Ureter (tissue), 1 donor: ENCODE data around the gene DCP1B. TPM values are rescaled to one million over a fixed set of nuclear protein-coding genes. Genes with fewer than 3 reads are reported as not detected.
A peak's percentile ranks its signal among the peaks of the same experiment; 100 is the strongest.
"Not testable (repeated sequence)": the region's sequence is repeated elsewhere in the genome, so short reads cannot be mapped to it uniquely, and the experiment has no call there.

Experiments
- DNase-seq: peaks from one replicate; pipeline ENCODE4 v3.0.0-alpha.2; 2020; ENCODE audit warnings: low spot score
- total RNA-seq: library from RNA; stranded (reverse); gene quantifications from one replicate; pipeline ENCODE4 v1.2.4, GENCODE V29; 2023
- donor health status: DM: yes; HTN: yes; CAD: no.

Gene DCP1B
- total RNA-seq, 1 donor from 2014 or later = 24.3 TPM

DNA sequence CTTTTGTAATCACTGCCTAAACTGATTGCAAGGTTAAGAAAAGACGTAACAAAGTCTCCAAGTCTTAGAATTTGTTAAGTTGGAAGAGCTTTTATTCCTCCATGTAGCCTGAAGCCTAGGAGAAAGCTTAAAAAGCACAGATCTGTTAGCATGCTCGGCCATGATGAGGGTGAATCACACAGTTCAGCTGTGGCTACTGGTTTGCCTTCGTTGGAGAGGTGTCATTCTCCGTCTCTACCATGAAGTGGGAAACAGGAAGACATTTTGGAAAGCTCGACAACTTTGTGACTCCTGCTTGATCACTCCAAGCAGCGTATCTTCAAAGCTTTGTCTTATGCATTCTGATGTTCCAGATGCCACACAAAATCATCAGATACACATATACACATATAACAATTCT, 27.1 kb downstream of the DCP1B start:
- DNase-seq = no peak

DNA sequence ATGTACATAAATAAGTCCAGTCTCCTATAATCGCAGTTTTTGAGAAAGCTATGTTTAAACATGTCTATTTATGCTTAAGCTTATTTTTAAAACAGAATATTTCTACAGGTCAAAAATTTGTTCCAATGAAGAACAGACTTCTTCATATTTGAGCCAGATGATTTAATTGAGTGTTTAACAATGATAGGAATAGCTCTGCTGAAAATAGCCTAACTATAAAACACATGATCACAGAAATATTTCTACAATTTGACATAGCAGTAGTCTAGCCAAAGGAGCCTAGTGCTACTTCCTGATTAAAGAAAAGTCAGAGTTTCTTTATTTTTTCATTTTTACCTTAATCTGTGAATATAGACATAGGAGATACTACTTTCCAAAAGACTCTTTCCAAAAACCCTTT, 29.4 kb downstream of the DCP1B start:
- DNase-seq = no peak

DNA sequence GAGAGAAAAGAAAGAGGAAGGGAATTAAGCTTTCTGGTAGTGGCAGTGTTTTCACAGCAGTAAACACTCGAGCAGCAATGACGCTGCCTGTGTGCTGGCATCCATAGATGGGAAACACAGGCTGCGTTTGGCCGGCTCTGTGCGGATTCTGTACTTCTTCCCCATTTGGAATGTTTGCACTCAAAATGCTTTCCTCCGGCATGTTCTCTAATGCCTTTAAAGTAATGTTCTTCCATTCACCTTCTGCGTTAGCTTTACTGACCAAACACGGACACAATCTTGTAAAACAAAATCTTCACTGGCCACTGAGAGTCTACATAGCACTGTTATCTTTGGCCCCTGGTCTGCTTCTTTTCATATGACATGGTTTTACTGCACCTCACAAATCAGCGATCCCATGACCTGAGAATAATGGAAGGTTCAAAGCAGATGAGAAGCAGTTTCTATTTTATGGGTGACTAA, 31.4 kb downstream of the DCP1B start:
- peak; percentile 60 for DNase-seq

DNA sequence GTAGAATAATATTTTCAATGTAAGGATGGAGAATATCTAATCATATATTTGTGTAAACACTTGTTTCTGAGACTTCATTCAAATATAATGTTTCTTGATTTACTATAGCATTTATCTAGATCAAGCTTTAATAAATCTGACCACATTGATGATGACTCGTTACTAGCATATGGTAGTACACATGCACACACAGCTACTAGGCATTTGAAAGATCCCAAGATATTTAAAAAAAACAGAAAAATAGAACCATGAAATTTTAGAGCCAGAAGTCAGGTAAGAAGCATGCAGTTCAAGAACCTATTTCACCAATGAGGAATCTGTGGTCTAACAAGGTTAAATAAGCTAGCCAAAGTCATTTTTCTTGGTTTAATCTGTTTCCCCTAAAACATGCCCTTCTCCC, 32.0 kb downstream of the DCP1B start:
- DNase-seq = no peak

DNA sequence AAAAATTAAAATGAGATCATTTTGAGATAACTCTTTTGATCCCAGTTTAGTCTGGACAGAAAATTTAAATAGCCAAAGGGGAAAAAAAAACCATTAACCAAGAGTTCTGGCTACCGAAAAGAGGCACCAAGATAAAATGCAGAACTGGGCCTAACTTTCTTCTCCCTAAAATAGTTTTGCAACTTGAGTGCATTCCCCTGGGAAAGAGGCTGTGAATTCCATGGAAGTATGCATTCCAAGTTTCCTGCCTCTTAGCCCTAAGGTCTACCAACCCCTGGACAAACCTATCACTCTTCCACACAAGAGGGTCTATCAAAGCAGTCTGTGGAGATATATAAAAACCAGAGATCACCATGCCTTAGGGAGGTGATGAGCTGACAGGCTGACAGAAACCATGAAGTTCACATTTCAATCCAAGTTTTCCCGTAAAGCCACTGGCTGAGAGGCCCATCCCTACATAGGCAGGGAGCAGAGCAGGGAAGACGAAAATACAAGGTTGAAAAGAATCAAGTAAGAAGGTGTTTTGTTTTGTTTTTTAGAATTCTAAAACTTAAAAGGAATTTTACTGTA, 33.8 kb downstream of the DCP1B start:
- DNase-seq = no peak

DNA sequence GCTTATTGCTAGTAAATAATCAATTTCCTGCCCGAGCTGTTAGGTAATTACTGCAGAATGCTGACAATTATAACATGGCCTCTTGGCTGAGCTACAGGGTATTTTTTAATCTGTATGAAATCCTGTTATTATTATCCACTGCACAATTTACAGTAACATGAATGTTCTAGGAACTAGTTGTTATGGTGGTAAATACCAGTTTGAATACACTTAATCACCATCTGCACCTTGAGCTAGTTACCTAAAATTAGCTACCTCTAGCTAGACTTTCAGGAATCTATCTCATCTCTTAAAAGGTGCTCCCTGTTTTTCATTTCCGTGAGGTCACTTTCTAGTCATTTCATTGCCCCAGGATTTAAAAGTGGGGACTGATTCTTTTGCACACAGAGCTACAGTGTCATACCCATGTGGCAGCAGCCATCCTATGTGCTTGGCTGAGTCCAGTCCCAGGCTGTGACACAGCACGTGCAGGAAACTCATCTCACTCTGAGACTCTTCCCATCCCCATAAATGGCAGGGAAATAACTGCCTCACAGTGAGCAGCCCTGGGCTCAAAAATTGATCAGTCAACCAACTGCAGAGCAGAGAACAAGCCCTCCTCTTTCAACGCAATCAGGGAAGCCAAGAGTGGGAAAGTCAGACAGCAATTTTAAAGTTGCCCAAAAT, 37.6 kb downstream of the DCP1B start:
- DNase-seq = no peak

DNA sequence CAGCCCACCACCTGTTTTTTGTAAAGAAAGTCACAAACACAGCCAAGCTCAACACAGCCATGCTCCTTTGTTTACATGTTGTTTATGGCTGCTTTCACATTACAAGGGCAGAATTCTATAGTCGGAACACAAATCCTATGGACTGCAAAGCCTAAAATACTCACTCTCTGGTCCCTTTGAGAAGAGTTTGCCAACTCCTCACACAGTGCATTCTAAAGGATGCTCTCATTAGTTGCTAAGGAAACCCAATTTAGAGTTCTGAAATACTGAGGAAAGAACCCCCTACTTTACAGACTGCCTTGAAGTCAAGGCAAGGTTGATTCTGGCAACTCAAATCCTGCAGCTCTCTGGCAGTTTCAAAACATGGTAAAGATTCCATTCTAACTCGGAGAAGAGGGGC, 38.3 kb downstream of the DCP1B start:
- no peak for DNase-seq

DNA sequence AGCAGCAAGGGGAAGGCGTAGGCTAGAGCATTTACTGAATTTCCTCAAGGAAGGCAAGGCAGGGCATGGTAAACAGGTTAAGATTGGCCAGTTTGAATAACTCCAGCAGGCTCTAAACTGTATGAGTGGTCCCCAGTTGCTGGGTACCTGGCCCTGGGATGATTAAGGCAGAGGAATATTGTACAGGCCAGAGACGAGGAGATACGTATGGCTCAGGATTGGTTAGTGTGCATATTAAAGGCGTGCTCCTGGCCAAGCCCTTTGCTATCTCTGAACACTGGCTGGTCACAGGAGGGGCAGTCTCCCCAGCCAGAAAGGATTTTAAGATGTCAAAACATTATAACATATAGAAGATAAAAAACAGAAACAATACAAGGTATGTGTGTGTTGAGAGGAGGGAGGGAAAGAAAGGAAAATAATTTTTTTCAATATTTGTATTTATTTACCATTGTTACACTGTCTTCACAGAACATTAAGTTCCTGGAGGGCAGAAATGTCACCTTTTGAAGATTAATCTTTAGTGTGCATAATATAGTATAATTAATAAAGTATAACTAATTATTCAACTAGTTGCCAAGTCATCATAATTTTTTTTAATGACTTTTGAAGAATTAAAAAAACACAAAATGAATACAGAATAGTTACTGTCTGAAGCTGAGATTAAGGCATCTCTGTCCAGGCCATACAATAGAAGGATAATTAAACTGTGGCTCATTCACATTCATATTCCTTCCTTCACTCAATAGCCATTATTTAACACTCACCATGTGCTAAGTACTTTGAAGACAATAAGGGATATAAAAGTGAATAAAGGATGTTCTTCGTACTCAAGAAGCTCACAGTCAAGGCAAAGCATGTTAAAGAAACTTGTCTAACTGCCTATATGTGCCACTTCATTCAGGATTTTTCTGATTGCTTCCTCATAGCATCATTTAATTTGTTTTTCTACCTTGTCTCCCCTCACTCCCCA, 41.9 kb downstream of the DCP1B start:
- no peak for DNase-seq

DNA sequence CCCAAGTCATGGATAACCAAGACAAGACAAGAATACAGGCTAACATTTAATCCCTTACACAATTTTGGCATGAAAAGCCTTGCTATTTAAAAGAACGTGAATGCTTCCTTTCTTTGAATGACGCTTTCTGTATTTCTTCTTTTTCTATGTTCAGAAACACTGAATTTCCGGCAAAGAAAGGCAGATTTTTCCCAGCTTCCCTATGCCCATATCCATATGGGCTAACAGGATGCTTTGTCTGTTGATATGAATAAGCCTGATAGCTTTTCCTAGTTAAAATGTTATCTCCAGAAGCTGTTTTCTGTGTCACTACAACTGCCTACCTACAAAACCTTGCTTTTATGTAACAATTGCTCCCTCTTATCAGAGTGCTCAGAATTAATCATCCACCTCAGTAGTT, 47.5 kb downstream of the DCP1B start:
- DNase-seq = no peak

DNA sequence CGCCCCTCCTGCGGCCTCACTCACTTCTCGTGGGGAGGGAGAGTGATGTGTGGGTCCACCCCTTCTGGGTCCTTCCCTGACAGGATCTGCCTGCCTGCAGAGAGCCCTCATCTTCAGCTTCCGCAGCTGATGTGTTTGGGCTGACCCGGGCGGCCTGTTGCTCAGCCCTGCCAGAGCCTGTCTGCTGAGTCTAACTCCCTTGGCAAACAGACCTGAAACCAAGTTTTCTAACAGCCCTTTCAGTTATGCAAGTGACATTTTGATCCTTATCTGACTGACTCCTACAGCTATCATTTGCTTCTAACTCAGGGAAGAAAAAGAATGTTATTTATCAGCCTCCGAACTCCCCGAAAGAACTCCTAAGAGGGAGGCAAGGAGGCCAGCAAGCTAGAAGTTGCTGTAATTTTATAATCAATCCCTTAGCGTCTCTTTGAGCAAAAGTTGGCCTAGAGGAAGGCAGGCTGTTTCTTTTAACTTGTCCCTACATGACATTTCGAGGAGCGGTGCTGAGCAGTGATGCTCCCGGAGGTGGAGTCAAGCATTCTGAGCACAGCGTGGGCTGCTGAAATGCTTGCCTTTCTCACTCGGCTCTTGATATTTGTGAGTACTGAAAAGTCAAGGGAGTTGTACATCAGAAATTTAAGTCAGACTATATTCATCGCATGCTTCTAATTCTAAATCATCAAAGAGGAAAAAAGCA, 54.3 kb downstream of the DCP1B start:
- peak; percentile 61 for DNase-seq

DNA sequence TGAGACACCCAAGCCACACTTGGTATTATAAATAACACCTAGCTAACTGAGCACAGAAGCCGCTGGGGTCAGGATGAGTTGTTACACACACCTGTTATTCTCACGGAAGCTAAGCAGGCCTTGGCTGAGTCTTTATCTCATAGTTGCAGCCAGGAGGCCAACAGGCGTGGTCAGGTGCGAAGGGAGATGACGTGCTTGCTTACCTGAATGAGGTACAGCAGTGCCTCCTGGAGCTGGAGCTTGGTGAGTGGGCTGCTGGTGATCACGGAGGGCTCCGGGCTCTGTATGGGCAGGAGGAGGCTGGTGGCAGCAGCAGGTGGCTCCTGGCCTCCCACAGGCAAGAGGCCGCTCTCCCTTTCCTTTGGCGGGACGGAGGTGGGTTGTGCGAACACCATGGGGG, 55.4 kb downstream of the DCP1B start:
- DNase-seq = no peak

DNA sequence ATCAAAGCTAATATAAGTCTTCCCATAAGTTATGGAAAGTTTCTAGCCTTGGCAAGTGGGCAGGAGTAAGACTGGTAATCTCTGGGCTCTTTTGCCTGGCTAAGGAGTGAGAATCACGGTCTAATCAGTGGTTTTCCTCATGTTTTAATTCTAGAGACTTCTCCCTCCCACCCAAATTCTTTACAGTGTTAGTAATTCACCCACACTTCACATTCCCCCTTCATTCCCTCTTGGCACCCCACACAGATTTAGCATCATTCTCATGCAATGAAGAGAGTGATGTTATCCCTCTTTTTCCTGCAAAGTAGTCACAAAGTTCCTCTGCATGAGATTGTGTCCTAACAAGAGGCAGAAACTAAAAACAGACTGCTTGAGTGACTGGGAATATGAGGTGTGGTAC, 57.2 kb downstream of the DCP1B start:
- DNase-seq = no peak

DNA sequence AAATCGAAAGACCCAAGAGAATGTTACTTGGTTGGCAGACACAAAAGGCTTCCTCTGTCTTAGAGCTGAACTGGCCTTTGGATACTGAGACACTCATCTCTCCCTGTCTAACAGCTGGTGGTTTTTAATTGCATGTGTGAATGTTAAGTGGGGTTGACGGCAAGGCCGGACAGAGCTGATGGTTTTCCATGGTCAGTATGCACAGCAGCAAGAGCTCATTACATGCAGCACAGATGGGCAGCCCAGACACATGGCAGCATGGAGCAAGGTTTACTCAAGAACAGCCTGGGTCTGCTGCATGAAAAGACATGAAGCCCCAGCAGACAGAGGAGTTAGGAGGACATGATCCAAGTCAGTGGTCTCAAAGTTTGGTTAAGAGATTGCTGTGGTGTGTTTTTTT, 58.0 kb downstream of the DCP1B start:
- DNase-seq = no peak

DNA sequence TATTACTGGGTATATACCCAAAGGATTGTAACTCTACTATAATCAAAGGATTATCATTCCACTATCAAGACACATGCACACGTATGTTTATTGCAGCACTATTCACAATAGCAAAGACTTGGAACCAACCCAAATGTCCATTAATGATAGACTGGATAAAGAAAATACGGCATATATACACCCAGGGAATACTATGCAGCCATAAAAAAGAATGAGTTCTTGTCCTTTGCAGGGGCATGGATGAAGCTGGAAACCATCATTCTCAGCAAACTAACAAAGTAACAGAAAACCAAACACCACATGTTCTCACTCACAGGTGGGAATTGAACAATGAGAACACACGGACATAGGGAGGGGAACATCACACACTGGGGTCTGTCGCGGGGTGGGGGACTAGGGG, 58.8 kb downstream of the DCP1B start:
- DNase-seq = not testable (repeated sequence)

DNA sequence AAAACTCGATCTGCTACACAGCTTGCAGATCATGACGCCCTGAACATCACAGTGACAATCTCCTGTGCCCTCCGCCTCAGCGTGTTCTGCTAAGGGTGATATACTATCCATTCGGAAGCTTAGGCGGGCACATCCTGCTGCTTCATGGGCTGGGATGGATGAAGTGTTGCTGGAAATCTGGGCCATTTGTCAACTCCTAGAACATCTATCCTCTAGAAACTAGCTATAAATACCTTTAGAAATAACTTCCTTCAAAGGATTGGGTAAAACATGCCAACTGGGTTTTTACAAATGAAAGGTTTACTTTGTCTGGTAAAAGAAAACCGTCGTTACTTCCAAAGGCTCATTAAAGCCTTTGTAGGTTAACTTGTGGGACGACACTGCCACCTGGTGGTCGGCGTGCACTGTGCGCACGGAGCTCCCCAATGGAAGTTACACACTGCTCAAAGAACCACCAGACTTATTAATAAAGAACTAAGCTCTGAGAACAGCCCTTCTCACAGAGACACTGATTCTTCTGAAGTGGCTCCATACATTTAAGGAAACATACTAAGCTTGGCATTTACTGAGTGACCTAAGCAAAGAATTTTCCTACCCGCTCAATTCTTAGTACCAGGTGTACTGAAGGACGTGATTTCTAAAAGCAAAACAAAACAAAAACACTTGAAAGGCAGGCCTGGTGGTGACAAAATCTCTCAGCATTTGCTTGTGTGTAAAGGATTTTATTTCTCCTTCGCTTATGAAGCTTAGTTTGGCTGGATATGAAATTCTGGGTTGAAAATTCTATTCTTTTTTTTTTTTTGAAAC, 64.3 kb downstream of the DCP1B start:
- DNase-seq = peak; percentile 93

DNA sequence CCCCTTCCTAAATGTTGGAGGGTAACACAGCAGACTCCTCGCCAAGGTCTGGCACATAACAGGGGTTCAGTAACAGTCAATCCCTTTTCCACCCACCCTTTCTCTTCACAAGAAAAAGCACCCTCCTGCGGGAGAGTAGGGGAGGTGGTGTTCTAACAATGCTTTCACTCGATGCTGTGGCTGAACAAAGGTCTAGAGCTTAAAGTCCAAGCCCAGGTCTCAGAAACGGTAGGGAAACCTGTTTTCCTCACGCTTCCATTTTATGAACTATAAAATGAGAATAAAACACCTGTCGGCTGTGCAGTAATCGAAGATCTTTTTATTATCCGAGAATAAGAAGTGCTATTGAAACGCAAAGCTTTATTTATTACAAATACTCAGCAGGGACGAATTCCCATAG, 64.9 kb downstream of the DCP1B start:
- no peak for DNase-seq

DNA sequence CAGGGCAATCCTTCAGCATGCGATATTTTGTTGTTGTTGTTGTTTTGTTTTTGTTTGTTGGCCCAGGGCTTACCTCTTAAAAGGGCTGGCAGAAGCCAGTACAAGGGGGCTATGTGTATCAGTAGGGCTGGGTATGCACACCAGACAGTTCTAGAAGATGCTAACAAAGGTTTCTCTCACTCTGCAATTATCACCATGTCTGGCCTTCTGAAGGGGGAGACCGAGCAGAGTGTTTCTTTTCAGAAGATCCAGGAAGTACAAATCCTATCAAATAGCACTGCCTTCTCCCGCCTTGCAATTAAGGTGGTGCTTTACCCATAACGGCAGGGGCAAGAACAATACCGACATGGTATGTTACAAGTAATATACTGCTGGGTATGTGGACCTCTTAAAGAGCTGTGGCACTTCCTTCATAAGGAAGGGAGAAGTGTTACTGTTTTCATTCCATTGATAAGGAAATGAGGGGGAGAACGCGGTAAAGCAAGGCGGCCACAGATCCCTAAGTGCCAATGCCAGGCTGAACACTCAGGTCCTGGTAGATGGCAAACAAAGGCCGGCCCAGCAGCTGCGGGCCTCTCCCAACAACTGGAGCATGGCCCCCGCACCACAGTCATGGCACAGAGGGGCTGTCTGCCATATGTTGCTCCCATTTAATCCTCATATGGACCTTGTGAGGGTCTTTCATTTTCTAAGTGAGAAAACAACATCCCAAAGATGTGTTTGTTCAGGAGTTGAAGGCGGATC, 66.6 kb downstream of the DCP1B start:
- no peak for DNase-seq

DNA sequence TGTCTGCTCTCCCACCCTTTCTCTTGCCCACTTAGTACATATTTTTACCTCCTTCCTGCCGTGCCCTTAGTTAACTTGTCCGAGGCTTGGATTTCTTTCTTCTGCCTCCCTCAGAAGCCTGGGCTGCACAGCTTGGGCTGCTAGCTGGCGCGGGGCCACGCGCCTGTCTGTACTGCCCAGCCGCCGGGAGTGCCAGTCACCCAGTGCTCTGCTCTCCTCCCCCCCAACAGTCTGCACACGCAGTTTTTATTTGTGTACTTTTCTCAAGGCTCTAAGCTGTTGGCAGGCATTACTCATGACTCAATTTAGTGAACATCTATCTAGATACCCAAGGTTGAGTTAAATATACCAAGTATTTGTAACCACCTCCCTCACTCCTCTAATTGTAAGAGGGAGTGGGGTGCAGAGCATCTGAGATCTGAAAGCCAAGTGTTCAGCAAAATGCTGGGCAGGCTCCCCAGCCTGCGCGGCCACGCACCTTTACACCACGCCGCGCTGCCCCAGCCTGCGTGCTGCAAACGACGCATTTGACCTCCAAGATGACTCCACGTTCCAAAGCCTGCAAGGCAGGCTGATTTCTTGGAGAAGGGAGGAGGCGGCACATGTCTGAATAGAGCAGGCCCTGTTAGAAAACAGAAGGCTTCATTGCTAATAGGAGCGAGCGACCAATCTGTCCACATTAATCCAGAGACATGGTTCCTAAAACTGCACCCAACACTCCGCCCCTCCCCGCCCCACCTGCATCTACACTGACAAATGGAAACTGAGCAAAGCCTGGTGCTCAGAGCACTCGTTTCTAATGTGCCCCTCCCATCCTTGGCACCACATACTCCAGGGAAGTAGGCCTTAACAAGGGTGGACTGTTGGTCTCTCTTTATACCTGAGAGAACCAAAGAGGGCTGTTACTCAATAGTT, 67.6 kb downstream of the DCP1B start:
- peak; percentile 70 for DNase-seq

DNA sequence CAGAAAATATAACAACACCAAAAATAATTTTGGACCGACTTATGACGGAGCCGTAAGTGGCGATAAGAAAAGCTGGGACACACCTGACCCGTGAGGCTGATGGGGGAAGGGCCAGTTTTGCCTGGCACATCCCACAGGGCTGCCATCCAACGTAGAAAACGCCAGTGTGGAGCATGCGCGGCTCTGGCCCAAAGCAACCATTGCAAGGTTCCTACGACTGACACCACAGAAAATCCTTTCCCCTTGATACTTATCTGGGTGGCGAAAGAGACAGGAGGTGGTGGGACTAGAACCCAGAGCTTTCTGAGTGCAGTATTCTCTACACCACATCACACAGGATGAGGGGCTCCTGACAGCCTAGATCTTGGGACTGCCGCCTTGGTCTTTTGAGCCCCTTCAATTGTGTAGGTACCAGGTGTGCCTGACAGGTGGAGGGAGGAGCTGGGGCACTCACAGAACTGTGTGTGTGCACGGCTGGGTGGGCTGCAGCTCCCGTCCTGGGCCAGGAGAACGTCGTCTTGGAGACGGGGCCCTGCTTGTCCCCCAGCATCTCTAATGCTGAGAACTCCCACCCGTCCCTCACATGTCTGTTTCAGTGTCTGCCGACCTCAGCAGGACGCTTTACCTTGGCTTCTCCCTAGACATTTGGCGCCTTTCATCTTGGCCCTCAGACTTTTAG, 68.4 kb downstream of the DCP1B start:
- peak; percentile 36 for DNase-seq
